ENCODE measurements around the gene UQCRH.
"Not testable (repeated sequence)": the region's sequence is repeated elsewhere in the genome, so short reads cannot be mapped to it uniquely, and the experiment has no call there.

Gene UQCRH

GRCh38 chr1:46363121-46363520 is 59.6 kb downstream of the UQCRH start:
- no peaks in the 10 kb centered on the region for H3K4me1 Mint-ChIP-seq (ENCODE audit: low read depth)
- H3K27me3 Mint-ChIP-seq, result no peaks in the 10 kb centered on the region
- no peak overlapping the region for H3K4me3 Mint-ChIP-seq
- H3K9me3 Mint-ChIP-seq, result no peaks in the 10 kb centered on the region
- peaks cover 80% of the 10 kb centered on the region for H3K36me3 Mint-ChIP-seq (ENCODE audit: low read depth)
- no peak overlapping the region for H3K27ac Mint-ChIP-seq
- no peak for DNase-seq

- no peak overlapping the region for H3K27ac Mint-ChIP-seq
- peaks cover 4% of the 10 kb centered on the region for H3K4me1 Mint-ChIP-seq (ENCODE audit: low read depth)
- DNase-seq, result no peak
- no peaks in the 10 kb centered on the region for H3K9me3 Mint-ChIP-seq
- no peak overlapping the region for H3K4me3 Mint-ChIP-seq
- H3K27me3 Mint-ChIP-seq, result no peaks in the 10 kb centered on the region
- H3K36me3 Mint-ChIP-seq (ENCODE audit: low read depth), result peaks cover 80% of the 10 kb centered on the region
Observed at GRCh38 chr1:46364612-46365011, 61.1 kb downstream of the UQCRH start.

- H3K36me3 Mint-ChIP-seq (ENCODE audit: low read depth), result peaks cover 80% of the 10 kb centered on the region
- not testable (repeated sequence) for H3K9me3 Mint-ChIP-seq, H3K27ac Mint-ChIP-seq, DNase-seq, H3K4me3 Mint-ChIP-seq, H3K27me3 Mint-ChIP-seq
- H3K4me1 Mint-ChIP-seq (ENCODE audit: low read depth), result peaks cover 12% of the 10 kb centered on the region
Observed at GRCh38 chr1:46365796-46366195, 62.3 kb downstream of the UQCRH start.
